Sigmoid colon (tissue), 7 donors: ENCODE data around the gene MAEL. TPM values are rescaled to one million over a fixed set of nuclear protein-coding genes. Genes with fewer than 3 reads are reported as not detected.

Experiments
- DNase-seq: peaks from one replicate; pipeline ENCODE4 v3.0.0-alpha.2; 2019
- H3K27ac ChIP-seq, 4 donors: fragments of 200-600 bp; sonication (generic); one replicate each; pipeline ENCODE4 v1.5.1; 2016 to 2019; ENCODE audit warnings: mild to moderate bottlenecking in 1 of 4
- H3K27me3 ChIP-seq, 3 donors: fragments of 200-600 bp; sonication (generic); one replicate each; pipeline ENCODE4 v1.5.1; 2019; ENCODE audit warnings: mild to moderate bottlenecking in 1 of 3
- H3K36me3 ChIP-seq, 4 donors: fragments of 200-600 bp; sonication (generic); one replicate each; pipeline ENCODE4 v1.5.1; 2016 to 2019
- H3K4me1 ChIP-seq, 4 donors: fragments of 200-600 bp; sonication (generic); one replicate each; pipeline ENCODE4 v1.5.1; 2017 to 2019
- H3K4me3 ChIP-seq, 4 donors: fragments of 200-600 bp; sonication (generic); one replicate each; pipeline ENCODE4 v1.5.1; 2017 to 2019; ENCODE audit warnings: mild to moderate bottlenecking in 2 of 4, moderate library complexity in 1 of 4
- H3K9me3 ChIP-seq, 4 donors: fragments of 200-600 bp in 3 of 4; sonication (generic) in 3 of 4; one replicate each; pipeline versions ENCODE4 v1.5.1 to v1.6.1; 2013 to 2019
- CTCF ChIP-seq, 4 experiments: fragments of 450-650 bp in 3 of 4; fragments of 200-600 bp in 1 of 4; IDR thresholded peaks; one replicate each; pipeline ENCODE4 v1.5.1; 2016 to 2019; ENCODE audit warnings: antibody characterized with exemption in 4 of 4, mild to moderate bottlenecking in 3 of 4, moderate library complexity in 2 of 4
- EP300 ChIP-seq, 4 donors: sonication (generic); formaldehyde crosslinking; IDR thresholded peaks; one replicate each; pipeline ENCODE4 v1.6.1; 2017; ENCODE audit warnings: antibody characterized with exemption in 4 of 4
- POLR2A ChIP-seq, 2 donors: fragments of 450-650 bp; IDR thresholded peaks; one replicate each; pipeline ENCODE4 v1.6.1; 2016; ENCODE audit warnings: antibody characterized with exemption in 2 of 2, mild to moderate bottlenecking in 2 of 2, moderate library complexity in 2 of 2
- POLR2AphosphoS5 ChIP-seq, 4 donors: sonication (generic); formaldehyde crosslinking; IDR thresholded peaks; one replicate each; pipeline ENCODE4 v1.6.1; 2017; ENCODE audit warnings: antibody characterized with exemption in 4 of 4
- WGBS, 2 donors: extraction: QIAGEN DNeasy Blood & Tissue Kit; methylation state at CpG; one replicate each; pipeline ENCODE4 v1.1.7; 2013; 5-methylcytosine and 5-hydroxymethylcytosine counted together
- intact Hi-C: fragments of 100-400 bp; cut with DNase I; formaldehyde crosslinking; loops from one replicate; pipeline ENCODE4 v1.15.1; 2023
- polyA plus RNA-seq, 3 donors: library from polyadenylated mRNA; stranded (reverse); fragments of 200-250 nt; gene quantifications; one replicate each; pipeline ENCODE4 v1.2.3, GENCODE V29; 2013
- total RNA-seq, 4 donors: library from RNA; depleted of rRNA; stranded (reverse); fragments of >200 nt; gene quantifications; one replicate each; pipeline ENCODE4 v1.1.0, GENCODE V29; 2016
- donor health status: healthy with polysubstance abuse.
- donor health status: Bipolar disorder and iron deficiency.
- donor health status: healthy.

MAEL gene
- total and polyA plus RNA-seq, 7 donors, result 0.07 to 1.6 (median 1.1) TPM; not detected in 1

- WGBS, 2 donors, result 85% methylated on average over 2 of the region's 2 CpGs
- H3K27me3 ChIP-seq, result no peaks in the 10 kb centered on the region
- TF ChIP-seq EP300 (IDR thresholded peaks at IDR 0.05) (no peak), POLR2AphosphoS5 (IDR thresholded peaks at IDR 0.05) (no peak), CTCF (IDR thresholded peaks at IDR 0.05) (no peak), POLR2A (IDR thresholded peaks at IDR 0.05) (no peak)
- H3K36me3 ChIP-seq, result no peaks in the 10 kb centered on the region
- H3K9me3 ChIP-seq, result no peaks in the 10 kb centered on the region
- no peak for DNase-seq
- intact Hi-C loops, result no loop called here
- no peak overlapping the region for H3K4me3 ChIP-seq
- H3K4me1 ChIP-seq, result peaks cover 0 to 40% (median 31%) of the 10 kb centered on the region in 4 donors
- no peak overlapping the region for H3K27ac ChIP-seq
Observed at GRCh38 chr1:166948856-166949350, 40.2 kb upstream of the MAEL start.

GRCh38 chr1:166950156-166950555, 38.9 kb upstream of the MAEL start:
- Histone ChIP-seq H3K36me3 (no peaks in the 10 kb centered on the region), H3K27me3 (no peaks in the 10 kb centered on the region), H3K27ac (no peak overlapping the region), H3K4me1 (peaks cover 0 to 39% (median 30%) of the 10 kb centered on the region in 4 donors), H3K4me3 (no peak overlapping the region), H3K9me3 (no peaks in the 10 kb centered on the region)
- WGBS, 2 donors, result 74 to 85% methylated on average over 2 of the region's 2 CpGs
- DNase-seq, result no peak
- TF ChIP-seq CTCF (IDR thresholded peaks at IDR 0.05) (no peak), POLR2AphosphoS5 (IDR thresholded peaks at IDR 0.05) (no peak), EP300 (IDR thresholded peaks at IDR 0.05) (no peak), POLR2A (IDR thresholded peaks at IDR 0.05) (no peak)
- intact Hi-C loops, result no loop called here

- Histone ChIP-seq H3K27me3 (no peaks in the 10 kb centered on the region), H3K4me1 (peaks cover 0 to 46% (median 32%) of the 10 kb centered on the region in 4 donors), H3K27ac (peak overlapping the region; percentile 65 to 75 (median 71)), H3K4me3 (no peak overlapping the region), H3K9me3 (no peaks in the 10 kb centered on the region), H3K36me3 (no peaks in the 10 kb centered on the region)
- DNase-seq, result no peak
- WGBS, 2 donors, result 92 to 95% methylated on average over 2 of the region's 2 CpGs
- intact Hi-C loops, result no loop called here
- no peak for TF ChIP-seq POLR2A (IDR thresholded peaks at IDR 0.05)
- TF ChIP-seq CTCF (IDR thresholded peaks at IDR 0.05), result no peak
- no peak for TF ChIP-seq EP300 (IDR thresholded peaks at IDR 0.05)
- no peak for TF ChIP-seq POLR2AphosphoS5 (IDR thresholded peaks at IDR 0.05)
Observed at GRCh38 chr1:166951050-166951449, 38.0 kb upstream of the MAEL start.

- TF ChIP-seq EP300 (IDR thresholded peaks at IDR 0.05) (no peak), POLR2A (IDR thresholded peaks at IDR 0.05) (no peak), CTCF (IDR thresholded peaks at IDR 0.05) (no peak), POLR2AphosphoS5 (IDR thresholded peaks at IDR 0.05) (peak in 2 of 4 donors; percentile 61 to 71)
- intact Hi-C loops, result loop anchor here (2.0 kb wide), 1 partner anchor 21 kb away; no protein-coding TSS in a partner anchor
- no peaks in the 10 kb centered on the region for H3K27me3 ChIP-seq
- H3K4me1 ChIP-seq, result peaks cover 0 to 50% (median 32%) of the 10 kb centered on the region in 4 donors
- H3K27ac ChIP-seq, result peak overlapping the region; percentile 65 to 75 (median 71)
- no peak overlapping the region for H3K4me3 ChIP-seq
- 52 to 66% methylated on average over 4 of the region's 4 CpGs for WGBS, 2 donors
- H3K9me3 ChIP-seq, result no peaks in the 10 kb centered on the region
- no peaks in the 10 kb centered on the region for H3K36me3 ChIP-seq
- peak; percentile 74 for DNase-seq
Observed at GRCh38 chr1:166952002-166952746, 36.9 kb upstream of the MAEL start.
